GM10266 (cell line): ENCODE data around the gene ARHGDIA.

Source experiments
- DNase-seq: peaks from one replicate; pipeline ENCODE4 v3.0.0; 2012; ENCODE audit errors: extremely low spot score
- CTCF ChIP-seq: IDR thresholded peaks from 2 replicates; pipeline ENCODE4 v1.5.1; 2012; ENCODE audit warnings: mild to moderate bottlenecking, low read depth; ENCODE audit not compliant: control insufficient read depth, insufficient read depth; ENCODE audit errors: missing control alignments

The ARHGDIA gene

GRCh38 chr17:81904600-81905423, 33.7 kb upstream of the ARHGDIA start:
- no peak for TF ChIP-seq CTCF
- no peak for DNase-seq

- DNase-seq, result no peak
- no peak for TF ChIP-seq CTCF
Observed at GRCh38 chr17:81903896-81904599, 32.9 kb upstream of the ARHGDIA start.

GRCh38 chr17:81903415-81903831, 32.3 kb upstream of the ARHGDIA start:
- TF ChIP-seq CTCF, result no peak

GRCh38 chr17:81902653-81903414, 31.7 kb upstream of the ARHGDIA start:
- no peak for DNase-seq
- no peak for TF ChIP-seq CTCF

More at GRCh38 chr17:81903415-81903831, 32.3 kb upstream of the ARHGDIA start:
- DNase-seq, result no peak

- TF ChIP-seq CTCF, result no peak
- peak; percentile 61 for DNase-seq
Observed at GRCh38 chr17:81902023-81902652, 31.0 kb upstream of the ARHGDIA start, which contains the start of gene NPB. NPB (plus strand) TSS chr17:81902238; CDS start chr17:81902278, 40 bp downstream.

GRCh38 chr17:81901167-81902022, 30.3 kb upstream of the ARHGDIA start:
- TF ChIP-seq CTCF, result no peak
- DNase-seq, result no peak
